GM13976 (cell line): ENCODE measurements around the gene HMGA1.

ENCODE experiments used
- DNase-seq: peaks from one replicate; pipeline ENCODE4 v3.0.0; 2012; ENCODE audit warnings: low spot score
- in situ Hi-C: fragments of 300-500 bp; cut with MboI; formaldehyde crosslinking; loops from one replicate; pipeline ENCODE4 v1.12.0; 2022; ENCODE audit warnings: low sequenced_read_pairs, mixed read lengths, inconsistent platforms; ENCODE audit not compliant: unreplicated experiment
- TF ChIP-seq, protein P1 (sequence below): IDR thresholded peaks from 2 replicates; pipeline ENCODE4 v1.5.1; 2012; ENCODE audit warnings: borderline replicate concordance, mild to moderate bottlenecking; ENCODE audit not compliant: insufficient read depth; ENCODE audit errors: extremely low read depth, missing control alignments, control extremely low read depth

HMGA1 gene

DNA sequence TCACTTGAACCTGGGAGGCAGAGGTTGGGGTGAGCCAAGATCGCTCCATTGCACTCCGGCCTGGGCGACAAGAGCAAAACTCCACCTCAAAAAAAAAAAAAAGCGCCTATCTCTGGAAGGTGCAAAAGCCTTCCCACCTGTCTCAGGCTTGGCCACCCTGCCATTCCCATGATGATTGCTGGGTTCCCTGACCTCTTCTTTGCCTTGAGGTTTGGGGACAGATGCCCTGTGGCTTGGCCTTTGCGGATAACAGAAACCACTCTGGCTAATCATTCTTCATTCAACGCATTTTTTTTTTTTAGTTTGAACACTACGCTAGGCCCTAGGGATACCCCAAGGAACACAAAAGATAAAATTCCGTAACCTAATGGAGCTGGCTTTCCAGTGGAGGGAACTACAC, 6.8 kb upstream of the HMGA1 start:
- TF ChIP-seq, protein P1, sequence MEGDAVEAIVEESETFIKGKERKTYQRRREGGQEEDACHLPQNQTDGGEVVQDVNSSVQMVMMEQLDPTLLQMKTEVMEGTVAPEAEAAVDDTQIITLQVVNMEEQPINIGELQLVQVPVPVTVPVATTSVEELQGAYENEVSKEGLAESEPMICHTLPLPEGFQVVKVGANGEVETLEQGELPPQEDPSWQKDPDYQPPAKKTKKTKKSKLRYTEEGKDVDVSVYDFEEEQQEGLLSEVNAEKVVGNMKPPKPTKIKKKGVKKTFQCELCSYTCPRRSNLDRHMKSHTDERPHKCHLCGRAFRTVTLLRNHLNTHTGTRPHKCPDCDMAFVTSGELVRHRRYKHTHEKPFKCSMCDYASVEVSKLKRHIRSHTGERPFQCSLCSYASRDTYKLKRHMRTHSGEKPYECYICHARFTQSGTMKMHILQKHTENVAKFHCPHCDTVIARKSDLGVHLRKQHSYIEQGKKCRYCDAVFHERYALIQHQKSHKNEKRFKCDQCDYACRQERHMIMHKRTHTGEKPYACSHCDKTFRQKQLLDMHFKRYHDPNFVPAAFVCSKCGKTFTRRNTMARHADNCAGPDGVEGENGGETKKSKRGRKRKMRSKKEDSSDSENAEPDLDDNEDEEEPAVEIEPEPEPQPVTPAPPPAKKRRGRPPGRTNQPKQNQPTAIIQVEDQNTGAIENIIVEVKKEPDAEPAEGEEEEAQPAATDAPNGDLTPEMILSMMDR, result no peak

DNA sequence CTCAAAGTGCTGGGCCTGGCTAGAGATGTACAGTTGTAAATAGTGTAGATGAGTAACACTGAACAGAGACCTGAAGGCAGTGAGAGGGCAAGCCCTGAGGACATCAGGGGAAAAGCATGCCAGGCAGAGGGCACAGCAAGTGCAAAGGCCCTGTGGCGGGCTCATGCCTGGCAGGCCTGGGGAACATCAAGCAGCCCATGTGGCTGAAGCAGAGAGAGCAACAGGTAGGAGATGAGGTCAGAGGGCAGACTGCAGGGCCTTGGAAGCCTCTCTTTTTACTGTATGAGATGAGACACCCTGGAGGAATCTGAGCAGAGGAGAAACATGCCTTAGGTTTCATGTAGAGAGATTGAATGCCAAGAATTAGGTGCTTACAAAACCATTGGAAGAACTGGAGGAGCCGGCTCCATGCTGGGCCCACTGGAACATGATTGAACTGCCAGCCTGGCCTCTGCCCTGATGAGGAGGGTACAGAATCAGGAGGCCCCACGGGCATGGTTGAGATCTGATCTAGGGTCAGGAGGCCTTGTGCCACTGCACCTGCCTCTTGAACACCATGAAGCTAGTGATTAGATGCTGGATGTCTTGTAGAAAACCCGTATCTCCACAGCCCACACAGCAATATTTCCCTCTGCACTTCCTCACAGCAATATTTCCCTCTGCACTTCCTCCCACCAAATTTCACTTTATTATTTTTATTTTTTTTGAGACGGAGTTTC, 5.9 kb upstream of the HMGA1 start:
- DNase-seq, result no peak
- TF ChIP-seq, protein P1, result no peak
- in situ Hi-C loops, result no loop called here

More for the DNA sequence above, 6.8 kb upstream of the HMGA1 start:
- DNase-seq, result no peak
- in situ Hi-C loops, result no loop called here

DNA sequence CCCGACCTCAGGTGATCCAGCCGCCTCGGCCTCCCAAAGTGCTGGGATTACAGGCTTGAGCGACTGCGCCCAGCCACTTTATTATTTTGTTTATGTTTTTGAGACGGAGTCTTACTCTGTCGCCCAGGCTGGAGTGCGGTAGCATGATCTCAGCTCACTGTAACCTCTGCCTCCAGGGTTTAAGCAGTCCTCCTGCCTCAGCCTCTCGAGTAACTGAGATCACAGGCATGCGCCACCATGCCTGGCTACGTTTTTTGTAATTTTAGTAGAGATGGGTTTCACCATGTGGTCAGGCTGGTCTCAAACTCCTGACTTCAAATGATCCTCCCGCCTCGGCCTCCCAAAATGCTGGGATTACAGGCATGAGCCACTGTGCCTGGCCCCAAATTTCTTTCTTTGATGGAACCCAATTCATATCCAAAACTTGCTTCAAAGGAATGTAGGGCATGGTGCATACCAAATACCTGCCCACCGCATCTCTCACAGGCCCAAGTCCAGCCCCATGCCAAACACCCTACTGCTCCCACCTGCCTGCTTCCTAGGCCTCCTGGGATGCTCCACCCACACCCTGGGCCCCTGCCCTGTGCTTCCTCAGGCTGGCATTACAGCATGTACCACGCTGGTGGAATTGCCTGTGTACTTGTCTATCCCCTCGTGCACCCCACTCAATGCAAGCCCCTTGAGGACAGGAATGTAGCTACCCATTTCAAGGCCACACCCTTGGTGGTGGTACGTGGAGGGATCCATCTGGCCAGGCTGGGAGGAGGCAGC, 4.9 kb upstream of the HMGA1 start:
- in situ Hi-C loops, result no loop called here
- no peak for DNase-seq
- TF ChIP-seq, protein P1, result no peak

DNA sequence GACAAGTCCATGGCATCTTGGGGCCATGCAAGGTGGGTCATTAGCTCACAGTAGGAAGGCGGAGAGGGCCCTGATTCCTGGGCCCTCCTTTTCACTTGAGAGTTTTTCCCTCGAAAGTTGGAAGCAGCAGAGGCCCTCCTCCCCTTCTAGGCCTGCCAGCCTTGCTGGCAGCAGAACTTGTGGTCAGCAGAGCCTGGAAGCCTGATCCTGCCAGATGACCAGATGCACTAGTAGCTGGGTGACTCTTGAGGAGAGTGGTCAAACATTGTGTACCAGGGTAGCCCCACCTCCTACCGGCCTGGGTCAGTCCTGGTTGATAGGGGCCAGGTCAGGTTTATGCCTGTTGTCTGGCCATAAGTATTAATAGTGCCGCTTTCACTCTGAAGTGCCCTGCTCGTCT, 3.8 kb upstream of the HMGA1 start:
- TF ChIP-seq, protein P1, result no peak
- in situ Hi-C loops, result no loop called here
- no peak for DNase-seq

- in situ Hi-C loops, result no loop called here
- DNase-seq, result no peak
- TF ChIP-seq, protein P1, result no peak
Observed at GRCh38 chr6:34233867-34234266, 2.8 kb upstream of the HMGA1 start.

DNA sequence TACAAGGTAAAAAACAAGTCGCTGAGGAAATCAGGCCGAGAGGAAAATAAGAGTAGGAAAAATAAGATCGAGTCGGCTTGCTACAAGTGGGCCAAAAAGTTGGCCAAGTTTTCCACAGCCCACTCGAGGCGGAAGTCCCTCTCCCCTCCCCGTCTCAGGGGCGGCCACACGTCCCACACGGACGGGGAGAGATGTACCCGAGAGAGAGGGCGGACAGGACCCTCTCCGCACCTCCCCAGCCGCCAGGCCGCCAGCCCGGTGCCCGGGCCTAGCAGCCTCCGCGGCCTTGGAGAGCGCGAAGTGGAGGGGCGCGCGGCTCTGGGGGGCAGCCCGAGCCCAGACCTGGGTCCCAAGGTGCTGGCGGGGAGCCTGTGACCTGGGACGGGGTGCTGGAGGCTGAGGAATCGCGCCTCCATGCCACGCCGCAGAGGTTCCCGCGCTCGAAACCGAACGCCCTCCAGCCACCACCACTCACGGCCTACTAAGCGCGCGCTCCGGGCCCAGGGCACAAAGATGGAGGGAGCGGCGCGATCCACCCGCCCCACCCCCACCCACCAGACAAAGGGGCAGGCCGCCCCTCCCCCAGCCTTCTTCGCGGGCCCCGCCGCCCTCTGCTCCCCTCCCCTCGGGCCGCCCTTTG, 1.9 kb upstream of the HMGA1 start:
- in situ Hi-C loops, result no loop called here
- DNase-seq, result no peak
- TF ChIP-seq, protein P1, result no peak
